ENCODE results near the gene AMFR.

DNA sequence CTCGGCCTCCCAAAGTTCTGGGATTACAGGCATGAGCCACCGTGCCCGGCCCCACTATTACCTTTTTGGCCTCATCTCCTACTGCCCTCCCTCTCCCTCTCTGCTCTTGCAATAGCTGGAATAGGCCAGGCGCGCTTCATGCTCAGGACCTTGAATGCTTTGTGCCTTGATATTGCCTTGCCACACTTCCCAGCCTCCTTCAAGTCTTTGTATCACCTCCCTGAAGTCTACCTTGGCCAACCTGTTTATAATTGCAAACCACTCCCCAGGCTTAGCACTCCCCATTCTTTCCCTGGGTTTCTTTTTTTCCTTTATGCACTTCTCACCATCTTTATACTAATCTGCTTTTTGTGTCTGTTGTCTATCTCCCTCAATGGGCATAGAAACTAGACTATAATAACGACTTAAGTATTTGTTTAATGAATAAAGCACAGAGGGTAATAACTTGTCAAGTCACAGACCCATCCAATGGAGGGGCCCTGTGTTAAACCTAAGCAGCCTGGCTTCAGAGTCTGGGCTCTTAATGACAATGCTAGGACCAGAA is 32.7 kb upstream of the AMFR start:
- TF ChIP-seq GATA3 (IDR thresholded peaks at IDR 0.05; ENCODE audit: low read depth, low read length) (no peak), GATA2 (IDR thresholded peaks at IDR 0.05; ENCODE audit: low read depth, low read length) (no peak)
